HepG2 (cell line): ENCODE results near the gene UQCR11. TPM values are rescaled to one million over a fixed set of nuclear protein-coding genes. Genes with fewer than 3 reads are reported as not detected.
A peak's percentile ranks its signal among the peaks of the same experiment; 100 is the strongest.

Experiments
- GATAD1 ChIP-seq: IDR thresholded peaks from 2 replicates; pipeline ENCODE4 v1.6.1; 2016; ENCODE audit warnings: missing genetic modification reagents, missing compliant biosample characterization
- GLMP ChIP-seq: sonication (generic); formaldehyde crosslinking; IDR thresholded peaks from 2 replicates; pipeline ENCODE4 v1.9.0; 2021; ENCODE audit warnings: missing genetic modification reagents, mild to moderate bottlenecking, borderline replicate concordance
- HNF4G ChIP-seq, 2 experiments: sonication (generic) in 1 of 2; formaldehyde crosslinking in 1 of 2; IDR thresholded peaks; 2 replicates each; pipeline versions ENCODE4 v1.4.0 to v1.6.1; 2011 to 2020; ENCODE audit warnings: borderline replicate concordance in 2 of 2, low read depth in 2 of 2, mild to moderate bottlenecking in 2 of 2, low read length in 1 of 2, missing genetic modification reagents in 1 of 2, moderate library complexity in 1 of 2
- HNRNPK ChIP-seq: fragments of 200-400 bp; formaldehyde crosslinking; IDR thresholded peaks from 2 replicates; pipeline ENCODE4 v1.6.1; 2018; ENCODE audit warnings: low read length, low read depth, moderate library complexity, mild to moderate bottlenecking; ENCODE audit not compliant: poor library complexity, severe bottlenecking
- JARID2 ChIP-seq: sonication (generic); formaldehyde crosslinking; IDR thresholded peaks from 2 replicates; pipeline ENCODE4 v1.8.1; 2023; ENCODE audit warnings: missing genetic modification reagents, inconsistent platforms; ENCODE audit not compliant: insufficient replicate concordance
- PAXIP1 ChIP-seq: sonication (generic); formaldehyde crosslinking; conservative IDR thresholded peaks from 2 replicates; pipeline ENCODE4 v1.4.0; 2020; ENCODE audit warnings: mild to moderate bottlenecking, missing genetic modification reagents, moderate library complexity
- POLR2A ChIP-seq, 2 experiments: IDR thresholded peaks; 2 replicates each; pipeline ENCODE4 v1.6.1; 2011; ENCODE audit warnings: low read depth in 2 of 2, low read length in 2 of 2, mild to moderate bottlenecking in 1 of 2, moderate library complexity in 1 of 2; ENCODE audit not compliant: insufficient read depth in 1 of 2
- PREB ChIP-seq: sonication (generic); formaldehyde crosslinking; IDR thresholded peaks from 2 replicates; pipeline ENCODE4 v1.4.0; 2020; ENCODE audit warnings: missing genetic modification reagents
- RNF219 ChIP-seq: sonication (generic); formaldehyde crosslinking; IDR thresholded peaks from 2 replicates; pipeline ENCODE4 v1.5.0; 2020; ENCODE audit warnings: mild to moderate bottlenecking, missing genetic modification reagents
- TFDP2 ChIP-seq: sonication (generic); formaldehyde crosslinking; IDR thresholded peaks from 2 replicates; pipeline ENCODE4 v1.4.0; 2020; ENCODE audit warnings: missing genetic modification reagents
- XBP1 ChIP-seq: sonication (generic); formaldehyde crosslinking; IDR thresholded peaks from 2 replicates; pipeline ENCODE4 v1.5.0; 2020; ENCODE audit warnings: missing genetic modification reagents
- ZFP1 ChIP-seq: IDR thresholded peaks from 2 replicates; pipeline ENCODE4 v1.6.1; 2016
- ZNF3 ChIP-seq: IDR thresholded peaks from 2 replicates; pipeline ENCODE4 v1.7.0; 2017; ENCODE audit warnings: inconsistent platforms
- ZNF576 ChIP-seq: sonication (generic); formaldehyde crosslinking; IDR thresholded peaks from 2 replicates; pipeline ENCODE4 v1.4.0; 2020; ENCODE audit warnings: mild to moderate bottlenecking, missing genetic modification reagents
- ZNF768 ChIP-seq: sonication (generic); formaldehyde crosslinking; IDR thresholded peaks from 2 replicates; pipeline ENCODE4 v1.4.0; 2020; ENCODE audit warnings: missing genetic modification reagents
- ZNF770 ChIP-seq: sonication (generic); formaldehyde crosslinking; IDR thresholded peaks from 2 replicates; pipeline ENCODE4 v1.5.0; 2020; ENCODE audit warnings: mild to moderate bottlenecking, missing genetic modification reagents
- polyA plus RNA-seq, 8 experiments: library from polyadenylated mRNA; depleted of rRNA in 3 of 8; stranded (reverse) in 7 of 8; unstranded in 1 of 8; fragments of >200 nt; fragmentation: Illumina TruSeq in 4 of 8; extraction: Trizol in 4 of 8; gene quantifications; 2 replicates each; pipeline versions ENCODE4 v1.2.1 to v1.2.3, GENCODE V29; 2011 to 2016; ENCODE audit warnings: low read depth in 4 of 8, missing spikeins in 1 of 8, mixed read lengths in 1 of 8; ENCODE audit not compliant: insufficient read depth in 1 of 8
- total RNA-seq, 5 experiments: library from RNA; depleted of rRNA; stranded (reverse); fragments of >200 nt; fragmentation: Illumina TruSeq; extraction: Trizol; gene quantifications; 2 replicates each; pipeline ENCODE4 v1.2.3, GENCODE V29; 2016; ENCODE audit warnings: low read depth in 1 of 5

The UQCR11 gene
- total and polyA plus RNA-seq, 2 of the 13 experiments (the other 11 are each of a cell fraction or from before 2014, with no cell fraction given) = 125 to 214 TPM

GRCh38 chr19:1652471-1653299, 47.4 kb upstream of the UQCR11 start, which contains the start of gene TCF3 (continued):
- TF ChIP-seq RNF219 (CRISPR knock-in tag) (no peak), ZNF576 (no peak), PREB (CRISPR knock-in tag) (no peak), ZNF3 (CRISPR knock-in tag) (no peak), JARID2 (CRISPR knock-in tag) (peak; percentile 50), POLR2A (IDR thresholded peaks at IDR 0.05; ENCODE audit: insufficient read depth in 1 of 2, low read depth in 2 of 2, low read length in 2 of 2) (peak in 1 of 2 experiments; percentile 43; a peak in 1 of 4 replicates), ZNF770 (CRISPR knock-in tag) (0 out of 2 replicates have a peak, but pooled peaks have one; percentile 18), HNF4G (IDR thresholded peaks at IDR 0.05; ENCODE audit: borderline replicate concordance, low read depth, low read length) (no peak), HNF4G (CRISPR knock-in tag; IDR thresholded peaks at IDR 0.05; ENCODE audit: borderline replicate concordance, low read depth) (no peak), ZFP1 (CRISPR knock-in tag) (no peak), XBP1 (CRISPR knock-in tag) (no peak), HNRNPK (peak; percentile 10), GLMP (CRISPR knock-in tag) (no peak), TFDP2 (CRISPR knock-in tag) (peak; percentile 66), PAXIP1 (CRISPR knock-in tag) (peak; percentile 34), ZNF768 (CRISPR knock-in tag) (peak; percentile 61; the same call in 1 of the 2 replicates), GATAD1 (peak; percentile 73)
